HG03103 (cell line): ENCODE data around the gene DLK1.

Experiments
- ATAC-seq: cut with Tn5 transposase; IDR thresholded peaks from one replicate; pipeline ENCODE4 v1.9.1; 2021; ENCODE audit warnings: low read depth; ENCODE audit not compliant: unreplicated experiment

The DLK1 gene

DNA sequence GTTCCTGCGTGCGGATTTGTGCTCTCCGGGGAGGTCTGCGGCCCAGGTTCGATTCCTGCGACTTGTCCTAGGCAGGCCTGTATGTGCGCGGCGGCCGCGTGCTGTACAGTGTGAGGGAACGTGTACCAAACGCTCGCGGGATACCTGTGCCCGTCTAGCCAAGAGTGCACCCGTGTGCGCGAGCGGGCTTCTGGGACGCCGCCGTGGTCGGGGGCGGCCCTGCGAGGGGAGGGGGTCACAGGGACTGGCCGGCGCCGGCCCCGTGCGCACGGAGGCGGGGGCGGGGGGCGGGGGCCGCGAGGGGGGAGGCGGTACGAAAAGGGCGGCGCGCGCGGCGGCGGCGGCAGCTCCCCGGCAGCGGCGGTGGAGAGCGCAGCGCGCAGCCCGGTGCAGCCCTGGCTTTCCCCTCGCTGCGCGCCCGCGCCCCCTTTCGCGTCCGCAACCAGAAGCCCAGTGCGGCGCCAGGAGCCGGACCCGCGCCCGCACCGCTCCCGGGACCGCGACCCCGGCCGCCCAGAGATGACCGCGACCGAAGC, at the start of gene DLK1:
Gene DLK1, plus strand, starts transcription at position 343 of the 536 bp plus-strand sequence. Its CDS starts 177 bp downstream, at position 520.
- ATAC-seq = no peak

DNA sequence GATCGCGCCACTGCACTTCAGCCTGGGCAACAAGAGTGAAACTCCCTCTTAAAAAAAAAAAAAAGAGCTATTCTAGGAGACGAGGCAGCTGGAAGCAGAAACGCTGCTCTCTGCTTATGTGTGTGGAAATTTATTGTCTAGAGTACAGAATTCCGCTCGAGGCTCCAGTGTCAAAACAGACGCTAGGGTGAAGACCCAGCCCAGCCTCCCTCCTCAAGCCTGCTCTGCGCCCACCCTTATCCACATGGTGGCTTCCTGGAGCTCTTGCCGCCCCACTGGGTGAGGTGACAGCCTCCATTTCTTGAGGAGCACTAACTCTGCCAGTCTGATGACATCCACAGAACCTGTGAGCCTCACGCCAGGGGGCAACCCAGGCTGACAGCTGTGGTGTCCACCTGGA, 49.5 kb upstream of the DLK1 start:
- no peak for ATAC-seq

DNA sequence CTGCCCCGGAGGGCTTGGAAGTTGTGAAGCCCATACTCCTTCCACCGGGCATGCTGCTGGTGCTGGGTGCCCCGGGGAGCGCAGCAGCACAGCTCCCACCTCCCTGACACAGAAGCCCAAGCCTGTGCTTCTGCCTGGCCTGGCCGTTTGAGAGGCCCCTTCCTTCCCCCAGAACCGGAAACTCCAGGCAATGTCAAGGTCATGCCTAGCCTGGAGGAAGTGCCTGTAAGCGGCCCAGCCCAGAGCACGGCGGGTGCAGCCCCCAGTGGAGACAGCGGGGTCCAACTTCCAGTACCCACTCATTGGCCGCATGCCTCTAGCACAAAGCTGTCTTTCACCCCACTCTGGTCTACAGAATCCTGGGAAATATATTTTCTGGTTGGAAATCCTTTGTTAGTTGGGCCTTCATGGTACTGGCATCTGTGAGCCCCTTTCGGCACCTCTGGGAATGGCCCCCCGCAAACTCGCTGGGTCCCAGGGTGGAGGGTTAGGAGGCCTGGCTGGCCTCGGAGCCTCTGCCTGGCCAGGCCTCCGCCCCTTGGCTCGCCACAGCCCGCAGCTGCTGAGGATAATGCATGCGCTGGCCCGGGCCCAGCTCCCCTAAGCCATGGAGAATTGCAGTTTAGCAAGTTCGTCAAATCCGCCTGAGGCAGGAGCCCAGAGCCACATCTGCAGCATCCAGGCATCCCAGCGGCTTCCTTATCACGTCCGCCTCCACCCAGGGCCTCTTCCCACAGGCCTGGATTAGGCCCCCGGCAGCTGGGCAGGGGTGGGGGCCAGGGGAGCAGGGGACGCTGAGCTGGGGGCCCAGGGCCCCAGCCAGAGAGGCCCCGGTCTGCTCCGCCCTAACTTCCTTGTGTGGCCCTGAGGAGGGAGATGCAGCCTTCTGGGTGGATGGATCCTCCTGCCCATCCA, 48.9 kb upstream of the DLK1 start:
- no peak for ATAC-seq

DNA sequence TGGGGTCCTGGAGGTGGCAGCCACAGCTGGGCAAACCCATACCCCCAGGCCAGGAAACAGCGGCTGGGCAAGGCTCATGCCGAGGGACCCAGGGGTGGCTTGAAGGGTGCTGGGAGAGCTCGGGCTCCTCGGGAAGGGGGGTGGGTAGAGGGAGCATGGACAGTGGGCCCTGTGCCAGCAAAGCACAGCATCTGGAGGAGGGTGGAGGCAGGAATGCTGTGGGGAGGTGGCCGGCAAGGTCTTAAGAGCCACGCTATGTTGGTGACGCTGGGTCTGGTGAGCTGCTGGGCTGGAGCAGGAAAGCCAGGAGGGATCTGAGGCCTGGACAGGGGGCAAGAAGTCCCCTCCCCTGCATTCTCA, 48.2 kb upstream of the DLK1 start:
- ATAC-seq = no peak

DNA sequence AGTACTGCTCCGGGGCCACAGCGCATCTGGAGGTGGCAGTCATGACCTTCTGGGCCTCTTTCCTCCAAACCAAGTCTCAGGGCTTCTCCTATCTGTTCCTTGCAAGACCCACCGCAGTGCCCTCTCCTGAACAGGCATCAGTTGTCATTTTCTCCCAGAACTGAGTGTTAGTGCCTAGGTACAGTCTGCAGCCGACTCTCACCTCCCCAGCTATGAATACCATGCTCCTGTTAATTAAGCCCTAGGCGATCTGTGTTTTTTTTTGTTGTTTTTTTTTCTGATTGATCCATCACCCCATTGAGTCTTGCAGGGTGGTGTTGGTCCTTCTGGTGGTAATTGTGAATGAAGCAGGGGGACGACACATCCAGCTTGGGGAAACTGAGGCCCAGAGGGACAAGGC, 47.5 kb upstream of the DLK1 start:
- no peak for ATAC-seq

DNA sequence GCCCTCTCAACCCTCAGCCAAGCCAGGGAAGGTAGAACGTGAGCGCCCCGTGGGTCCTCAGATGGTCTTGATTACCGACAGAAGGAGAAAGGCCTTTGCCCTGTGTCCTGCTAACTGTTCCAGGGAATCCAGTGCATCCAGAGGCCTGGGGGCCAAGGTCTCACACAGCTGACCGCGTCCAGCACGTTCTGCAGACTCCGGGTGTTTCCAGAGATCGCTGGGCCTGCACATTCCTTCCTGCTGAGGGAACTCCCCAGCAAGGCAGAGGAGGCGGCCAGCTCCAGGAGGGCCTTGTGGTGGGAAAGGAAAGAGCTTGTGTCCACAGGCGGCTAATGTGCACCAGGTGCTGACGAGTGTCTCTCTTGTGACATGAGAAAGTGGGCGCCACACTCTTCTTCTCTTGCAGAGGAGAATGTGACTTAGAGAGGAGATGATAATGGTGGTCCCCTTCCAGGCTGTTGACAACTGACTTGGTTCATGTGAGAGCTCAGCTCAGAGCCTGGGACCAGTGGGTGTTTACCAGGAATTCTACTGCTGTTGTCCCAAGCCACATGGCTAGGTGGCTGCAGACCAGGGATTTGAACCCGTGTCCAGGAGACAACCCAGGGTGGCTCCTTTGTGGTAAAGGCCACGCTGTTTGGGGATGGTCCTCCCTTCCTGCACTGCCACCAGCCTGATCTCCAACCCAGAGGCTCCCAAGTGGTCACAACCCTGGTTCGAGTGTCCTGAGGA, 46.8 kb upstream of the DLK1 start:
- no peak for ATAC-seq

DNA sequence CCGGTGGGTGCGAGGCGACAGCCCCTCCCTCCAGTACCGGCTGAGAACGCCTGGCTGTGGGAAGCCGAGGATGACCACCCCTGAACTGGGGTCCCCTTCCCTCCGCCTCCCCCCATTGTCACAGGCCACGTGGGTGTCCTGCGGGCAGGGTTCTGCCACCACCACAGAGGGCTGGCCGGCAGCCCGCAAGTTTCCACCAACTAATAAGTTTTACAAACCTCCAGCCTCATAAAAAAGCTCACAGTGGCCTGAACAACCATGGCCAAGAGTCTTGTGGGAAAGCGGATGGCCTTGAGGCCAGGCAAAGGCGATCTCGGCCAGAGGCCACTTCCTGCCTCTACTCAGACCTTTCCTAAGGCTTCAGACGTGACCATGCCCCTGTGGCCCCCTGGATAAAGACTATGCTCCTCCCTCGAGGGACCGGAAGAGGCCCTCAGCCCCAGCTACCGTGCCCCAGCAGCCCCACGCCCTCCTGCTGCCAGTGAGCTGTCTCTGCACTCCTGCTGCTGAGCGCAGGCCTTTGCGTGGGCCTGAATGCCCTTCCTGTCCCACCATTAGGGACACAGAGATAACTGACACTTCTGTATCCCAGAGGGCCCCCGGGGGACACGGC, 46.1 kb upstream of the DLK1 start:
- no peak for ATAC-seq

DNA sequence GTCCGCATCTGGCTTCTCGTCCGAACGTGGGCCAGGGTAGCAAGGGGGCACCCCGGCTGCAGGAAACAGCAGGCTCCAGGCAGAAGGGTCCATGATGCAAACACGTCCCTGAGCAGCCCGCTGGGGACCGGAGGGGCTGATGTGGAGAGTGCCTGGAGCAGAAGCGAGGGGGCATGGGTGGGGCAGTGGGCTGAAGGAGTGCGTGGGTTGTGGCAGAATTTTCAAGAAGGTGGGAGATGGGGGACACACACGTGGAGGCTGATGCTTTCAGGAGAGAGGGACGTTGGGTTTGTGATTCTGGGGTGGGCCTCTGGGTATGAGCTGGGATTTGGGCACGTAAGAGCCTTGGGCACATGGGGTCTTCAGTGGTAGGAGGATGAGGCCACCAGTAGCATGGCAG, 45.6 kb upstream of the DLK1 start:
- ATAC-seq = no peak

DNA sequence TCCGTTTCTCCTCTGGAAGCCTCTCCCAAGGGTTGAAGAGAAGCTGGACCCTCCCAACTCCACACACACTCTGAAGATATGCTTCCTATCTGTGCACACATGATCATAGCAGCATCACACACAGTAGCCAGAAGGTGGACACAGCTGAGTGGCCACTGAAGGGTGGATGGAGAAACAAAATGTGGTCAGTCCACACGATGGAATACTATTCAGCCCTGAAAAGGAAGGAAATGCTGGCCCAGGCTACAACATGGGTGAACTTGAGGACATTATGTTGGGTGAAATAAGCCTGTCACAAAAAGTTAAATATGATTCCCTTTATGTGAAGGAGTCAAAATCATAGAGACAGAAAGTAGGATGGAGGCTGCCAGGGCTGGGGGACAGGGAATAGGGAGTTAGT, 43.9 kb upstream of the DLK1 start:
- ATAC-seq = no peak

DNA sequence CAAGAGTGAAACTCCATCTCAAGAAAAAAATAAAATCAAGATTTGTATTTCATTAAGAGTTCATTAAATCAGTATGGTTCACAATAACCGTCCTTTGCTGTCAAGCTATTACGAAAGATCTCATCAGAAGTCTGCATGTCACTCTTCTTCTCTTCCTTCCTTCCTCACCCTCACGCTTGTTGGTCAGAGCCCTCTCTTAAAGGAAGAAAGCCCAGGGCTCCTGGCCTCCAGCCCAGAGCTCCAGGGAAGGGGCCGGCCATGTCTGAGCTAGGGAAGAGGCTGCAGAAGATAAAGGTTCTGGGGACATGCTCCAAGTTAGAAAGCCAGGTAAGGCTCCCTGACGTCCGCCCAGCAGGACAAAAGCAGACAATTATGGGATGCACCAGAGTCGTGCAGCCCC, 43.1 kb upstream of the DLK1 start:
- no peak for ATAC-seq

DNA sequence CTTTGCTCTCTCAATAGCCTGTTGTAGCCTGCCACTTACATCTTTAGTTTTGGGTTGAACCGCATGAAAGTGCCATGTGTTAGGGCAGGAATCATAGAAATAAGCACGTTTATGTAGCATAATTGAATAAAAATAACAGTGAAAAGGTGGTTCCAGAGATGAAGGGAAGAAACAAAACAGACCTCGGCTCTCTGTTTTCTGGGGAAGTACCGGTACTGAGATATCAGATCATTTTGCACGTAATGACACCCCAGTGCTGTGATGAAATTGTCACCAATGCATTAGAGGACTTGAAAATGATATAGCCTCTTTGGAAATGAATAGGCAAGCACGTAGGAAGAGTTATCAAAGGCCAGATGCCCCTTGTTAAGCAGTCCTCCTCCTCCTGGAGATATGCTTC, 42.5 kb upstream of the DLK1 start:
- ATAC-seq = no peak

DNA sequence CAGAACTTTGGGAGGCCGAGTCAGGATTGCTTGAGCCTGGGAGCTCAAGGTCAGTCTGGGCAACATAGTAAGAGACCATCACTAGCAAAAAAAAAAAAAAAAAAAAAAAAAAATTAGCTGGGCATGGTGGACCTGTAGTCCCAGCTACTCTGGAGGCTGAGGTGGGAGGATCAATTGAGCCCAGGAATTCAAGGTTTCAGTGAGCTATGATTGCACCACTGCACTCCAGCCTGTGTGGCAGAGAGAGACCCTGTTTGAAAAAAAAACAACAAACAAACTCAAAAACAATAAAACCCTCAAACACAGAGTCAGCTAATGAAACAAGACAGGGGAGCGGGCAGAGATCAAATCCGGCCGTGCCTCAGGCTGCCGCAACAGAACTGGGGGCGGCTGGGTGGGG, 41.7 kb upstream of the DLK1 start:
- no peak for ATAC-seq

DNA sequence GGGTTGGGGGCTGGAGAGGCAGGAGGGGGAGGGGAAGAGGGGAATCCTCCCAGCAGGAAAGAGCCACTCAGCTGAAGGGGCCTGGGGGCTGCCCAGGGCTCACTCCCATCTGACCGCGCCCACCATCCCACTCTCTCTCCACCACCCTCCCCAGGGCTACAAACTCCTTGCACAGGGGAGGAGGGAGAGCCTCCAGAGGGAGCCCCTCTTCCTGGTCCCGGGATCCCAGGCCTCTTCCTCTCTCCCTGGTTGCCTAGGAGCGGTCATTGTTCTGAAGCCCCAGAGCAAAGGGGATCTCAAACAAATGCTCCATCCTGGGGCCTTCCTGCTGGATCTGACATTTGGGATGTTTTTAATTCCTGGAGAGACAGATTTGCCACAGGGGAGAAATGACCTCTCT, 39.8 kb upstream of the DLK1 start:
- ATAC-seq = no peak

DNA sequence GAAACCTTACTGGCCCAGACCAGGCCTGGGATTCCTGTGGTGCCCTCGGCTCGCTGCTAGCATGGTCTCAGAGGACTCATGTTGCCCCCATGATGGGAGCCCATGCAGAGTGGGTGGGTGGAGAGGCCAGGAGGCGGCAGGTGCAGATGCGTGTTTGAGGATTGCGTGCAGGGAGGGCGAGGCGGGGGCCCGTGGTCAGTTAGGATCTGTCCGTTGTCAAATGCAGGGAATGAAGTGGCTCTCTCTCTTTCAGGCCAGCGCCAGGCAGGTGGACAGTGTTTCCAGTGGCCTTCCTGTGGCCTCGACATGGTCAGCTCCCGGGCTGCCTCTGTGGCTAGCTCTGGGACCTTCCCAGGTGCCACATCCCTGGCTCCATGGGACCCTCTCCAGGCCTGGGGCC, 39.3 kb upstream of the DLK1 start:
- ATAC-seq = no peak

DNA sequence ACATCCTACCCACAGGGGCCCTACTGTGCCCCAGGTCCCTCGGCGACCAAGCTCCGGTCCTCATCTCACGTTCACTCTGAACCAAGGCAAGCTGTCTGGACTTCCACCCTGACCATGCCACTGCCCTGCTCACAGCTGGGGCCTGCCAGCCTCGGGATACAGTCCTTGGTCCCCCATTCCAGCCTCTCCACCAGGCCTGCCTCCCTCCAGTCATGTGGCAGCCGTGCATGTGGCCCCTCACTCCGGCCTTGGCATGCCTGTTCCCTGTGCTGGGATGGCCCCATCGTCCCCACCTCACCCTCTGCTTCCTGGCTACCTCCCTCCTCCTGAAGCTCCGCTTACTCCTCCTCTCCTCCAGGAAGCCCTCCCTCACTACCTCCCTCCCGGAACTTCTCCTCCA, 38.6 kb upstream of the DLK1 start:
- ATAC-seq = no peak

DNA sequence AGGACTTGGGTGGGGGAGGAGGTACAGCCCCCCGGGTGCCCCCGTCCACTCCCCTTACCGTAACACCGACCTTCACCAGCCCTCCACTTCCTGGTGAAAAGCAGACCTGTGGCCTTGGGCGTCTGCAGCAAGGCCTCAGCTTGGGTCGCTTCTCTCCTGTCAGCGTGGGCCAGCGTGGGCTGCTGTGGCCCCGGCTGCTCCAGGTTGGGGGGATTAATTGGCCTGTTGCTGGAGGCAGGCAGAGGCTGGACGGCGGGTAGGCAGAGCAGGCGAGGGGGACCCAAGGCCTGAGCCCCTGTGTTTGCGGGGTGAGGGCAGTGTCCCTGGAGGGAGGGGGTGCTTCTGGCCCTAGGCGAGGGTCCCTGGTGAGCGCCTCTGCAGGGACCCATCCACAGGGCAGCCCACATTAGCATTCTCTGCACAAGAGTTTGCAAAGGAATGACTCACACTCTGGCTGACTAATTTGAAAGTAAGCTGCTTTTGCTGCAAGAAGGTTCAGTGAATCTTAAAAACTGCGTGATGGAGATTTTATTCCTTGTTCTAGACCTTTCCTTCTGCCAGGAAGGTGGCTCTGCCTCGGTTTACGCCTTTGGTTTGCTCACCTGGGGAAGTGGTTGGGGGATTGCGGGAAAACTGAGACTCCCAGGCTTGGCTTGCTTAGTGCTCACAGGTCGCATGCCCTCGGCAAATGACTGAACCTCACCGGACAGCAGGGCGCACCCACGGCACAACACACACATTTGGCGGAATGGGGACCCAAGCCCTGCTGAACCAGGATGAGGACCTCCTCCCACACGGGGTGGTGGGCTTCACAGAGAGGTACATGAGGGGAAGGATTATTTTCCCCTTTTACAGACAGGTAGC, 37.9 kb upstream of the DLK1 start:
- ATAC-seq = no peak

DNA sequence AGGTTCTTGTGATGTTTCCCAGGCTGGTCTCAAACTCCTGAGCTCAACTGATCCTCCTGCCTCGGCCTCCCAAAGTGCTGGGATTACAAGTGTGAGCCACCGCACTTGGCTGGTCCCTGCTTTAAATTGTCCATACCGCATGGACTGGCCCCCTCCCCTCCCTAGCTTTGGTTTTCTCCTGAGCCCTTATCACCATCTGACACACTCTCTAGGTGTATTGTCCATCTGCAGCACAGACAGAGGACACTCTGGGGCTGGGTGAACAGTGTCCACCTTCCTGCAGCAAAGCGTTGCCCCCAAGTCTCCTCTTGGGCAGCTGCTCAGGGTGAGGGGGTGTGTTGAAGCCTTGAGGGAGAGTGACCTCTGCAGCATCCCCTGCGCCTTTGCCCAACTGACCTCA, 36.0 kb upstream of the DLK1 start:
- no peak for ATAC-seq

DNA sequence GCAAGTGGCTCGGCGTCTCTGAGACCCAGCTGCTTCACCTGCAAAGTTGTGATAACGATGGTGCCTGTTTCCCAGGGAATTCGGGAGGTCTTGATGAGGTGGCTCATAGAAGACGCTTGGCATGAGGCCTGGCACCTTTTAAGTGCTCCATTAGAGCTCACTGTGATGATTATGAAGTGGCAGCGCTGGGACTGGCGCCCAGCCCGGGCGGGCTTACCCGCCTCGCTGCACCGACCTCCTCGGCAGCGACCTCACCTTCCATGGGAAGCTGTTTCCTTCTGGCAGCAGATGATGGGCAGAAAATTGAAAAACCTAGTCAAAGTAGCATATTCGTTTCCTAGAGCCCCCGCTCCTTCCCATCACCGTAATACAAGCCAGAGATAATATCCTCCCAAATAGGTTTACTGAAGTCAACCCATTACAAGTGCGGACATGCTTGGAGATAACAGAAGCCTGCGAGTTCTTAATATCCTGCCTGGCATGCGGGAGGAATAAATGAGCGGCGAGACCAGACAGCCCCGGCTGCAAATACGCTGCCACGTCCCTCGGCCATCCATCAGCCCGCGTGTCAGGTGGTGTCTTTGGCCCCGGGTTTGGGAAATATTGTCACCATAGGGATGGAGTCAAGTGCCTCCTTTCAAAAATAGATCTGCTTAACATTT, 35.2 kb upstream of the DLK1 start:
- ATAC-seq = no peak

DNA sequence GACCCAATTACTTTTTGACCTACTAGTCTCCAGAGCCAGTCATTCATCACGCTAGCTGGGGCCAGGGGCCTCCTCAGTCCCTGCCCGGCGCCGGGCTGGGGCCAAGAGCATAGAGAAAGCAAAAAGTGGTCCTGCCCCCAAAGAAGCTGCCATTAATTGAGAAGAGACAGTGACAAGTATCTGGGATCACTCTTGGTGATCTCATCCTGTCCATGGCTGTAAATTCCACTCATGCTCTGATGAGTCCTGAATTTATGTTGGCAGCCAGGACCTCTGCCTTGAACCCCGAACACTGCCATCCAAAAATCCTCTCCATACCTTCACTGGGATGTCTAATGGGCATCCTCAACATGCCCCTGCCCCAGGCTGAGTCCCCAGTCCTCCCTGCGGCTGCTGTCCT, 34.4 kb upstream of the DLK1 start:
- ATAC-seq = no peak
